NCI-H187 (cell line): ENCODE data around the gene SNX8.

Experiments
- DNase-seq, 2 experiments: peaks; one replicate each; lab custom pipeline; 2025; lab: John Stamatoyannopoulos, UW

SNX8 gene

GRCh38 chr7:2260820-2261219 is 53.4 kb downstream of the SNX8 start:
- no peak for DNase-seq

GRCh38 chr7:2259480-2259879 is 54.8 kb downstream of the SNX8 start:
- DNase-seq, result no peak

GRCh38 chr7:2258661-2259365 is 55.4 kb downstream of the SNX8 start:
- no peak for DNase-seq

- DNase-seq, result no peak
Measured at GRCh38 chr7:2257651-2258050, 56.6 kb downstream of the SNX8 start.

GRCh38 chr7:2257046-2257551 is 57.1 kb downstream of the SNX8 start:
- DNase-seq, result no peak

GRCh38 chr7:2256306-2257045 is 57.8 kb downstream of the SNX8 start:
- no peak for DNase-seq

- DNase-seq, result no peak
Measured at GRCh38 chr7:2255145-2256139, 58.8 kb downstream of the SNX8 start.

- DNase-seq, result no peak
Measured at GRCh38 chr7:2254429-2255144, 59.7 kb downstream of the SNX8 start.

- DNase-seq, result no peak
Measured at GRCh38 chr7:2253525-2254244, 60.6 kb downstream of the SNX8 start.

- DNase-seq, result no peak
Measured at GRCh38 chr7:2253021-2253420, 61.2 kb downstream of the SNX8 start.

- DNase-seq, result no peak
Measured at GRCh38 chr7:2251841-2252771, 62.1 kb downstream of the SNX8 start.

GRCh38 chr7:2251381-2251780 is 62.9 kb downstream of the SNX8 start:
- DNase-seq, result no peak

- no peak for DNase-seq
Measured at GRCh38 chr7:2249744-2250323, 64.4 kb downstream of the SNX8 start.

GRCh38 chr7:2248984-2249694 is 65.1 kb downstream of the SNX8 start:
- no peak for DNase-seq

- DNase-seq, result no peak
Measured at GRCh38 chr7:2247141-2247995, 66.9 kb downstream of the SNX8 start.

GRCh38 chr7:2245883-2246675 is 68.2 kb downstream of the SNX8 start:
- no peak for DNase-seq
